Upper lobe of left lung (tissue), 4 donors: ENCODE data around the gene FAM89A.
"Not testable (repeated sequence)": the region's sequence is repeated elsewhere in the genome, so short reads cannot be mapped to it uniquely, and the experiment has no call there.

Source experiments
- POLR2AphosphoS5 ChIP-seq, 2 donors: sonication (generic); formaldehyde crosslinking; IDR thresholded peaks; one replicate each; pipeline ENCODE4 v1.5.1; 2017; ENCODE audit warnings: antibody characterized with exemption in 2 of 2
- TF ChIP-seq, protein P1 (sequence below), 6 experiments: fragments of 450-650 bp in 4 of 6; fragments of 200-600 bp in 2 of 6; sonication (generic) in 2 of 6; IDR thresholded peaks; one replicate each; pipeline ENCODE4 v1.5.1; 2016 to 2019; ENCODE audit warnings: antibody characterized with exemption in 6 of 6

DNA sequence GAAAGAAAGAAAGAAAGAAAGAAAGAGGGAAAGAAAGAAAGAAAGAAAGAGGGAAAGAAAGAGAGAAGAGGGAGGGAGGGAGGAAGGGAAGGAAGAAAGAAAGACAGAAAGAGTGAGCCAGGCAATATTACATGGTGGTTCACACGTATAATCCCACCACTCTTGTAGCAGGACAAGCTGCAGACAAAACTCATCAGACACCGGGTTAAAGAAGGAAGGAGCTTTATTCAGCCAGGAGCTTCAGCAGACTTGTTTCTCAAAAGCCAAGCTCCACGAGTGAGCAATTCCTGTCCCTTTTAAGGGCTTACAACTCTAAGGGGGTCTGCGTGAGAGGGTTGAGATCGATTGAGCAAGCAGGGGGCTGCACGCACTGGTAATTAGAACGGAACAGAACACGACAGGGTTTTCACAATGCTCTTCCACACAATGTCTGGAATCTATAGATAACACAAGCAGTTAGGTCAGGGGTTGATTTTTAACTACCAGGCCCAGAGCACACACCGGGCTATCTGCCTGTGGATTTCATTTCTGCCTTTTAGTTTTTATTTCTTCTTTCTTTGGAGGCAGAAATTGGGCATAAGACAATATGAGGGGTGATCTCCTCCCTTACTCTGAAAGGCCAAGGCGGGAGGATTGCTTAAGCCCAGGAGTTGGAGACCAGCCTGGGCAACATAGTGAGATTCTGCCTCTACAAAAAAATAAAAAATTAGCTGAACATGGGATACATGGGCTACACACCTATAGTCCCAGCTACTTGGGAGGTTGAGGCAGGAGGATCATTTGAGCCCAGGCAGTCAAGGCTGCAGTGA, 6.1 kb upstream of the FAM89A start:
- not testable (repeated sequence) for TF ChIP-seq POLR2AphosphoS5 (IDR thresholded peaks at IDR 0.05)
- TF ChIP-seq, protein P1, sequence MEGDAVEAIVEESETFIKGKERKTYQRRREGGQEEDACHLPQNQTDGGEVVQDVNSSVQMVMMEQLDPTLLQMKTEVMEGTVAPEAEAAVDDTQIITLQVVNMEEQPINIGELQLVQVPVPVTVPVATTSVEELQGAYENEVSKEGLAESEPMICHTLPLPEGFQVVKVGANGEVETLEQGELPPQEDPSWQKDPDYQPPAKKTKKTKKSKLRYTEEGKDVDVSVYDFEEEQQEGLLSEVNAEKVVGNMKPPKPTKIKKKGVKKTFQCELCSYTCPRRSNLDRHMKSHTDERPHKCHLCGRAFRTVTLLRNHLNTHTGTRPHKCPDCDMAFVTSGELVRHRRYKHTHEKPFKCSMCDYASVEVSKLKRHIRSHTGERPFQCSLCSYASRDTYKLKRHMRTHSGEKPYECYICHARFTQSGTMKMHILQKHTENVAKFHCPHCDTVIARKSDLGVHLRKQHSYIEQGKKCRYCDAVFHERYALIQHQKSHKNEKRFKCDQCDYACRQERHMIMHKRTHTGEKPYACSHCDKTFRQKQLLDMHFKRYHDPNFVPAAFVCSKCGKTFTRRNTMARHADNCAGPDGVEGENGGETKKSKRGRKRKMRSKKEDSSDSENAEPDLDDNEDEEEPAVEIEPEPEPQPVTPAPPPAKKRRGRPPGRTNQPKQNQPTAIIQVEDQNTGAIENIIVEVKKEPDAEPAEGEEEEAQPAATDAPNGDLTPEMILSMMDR (IDR thresholded peaks at IDR 0.05) = not testable (repeated sequence)
